SK-N-SH (cell line): ENCODE data around the gene CCDC195. TPM values are rescaled to one million over a fixed set of nuclear protein-coding genes. Genes with fewer than 3 reads are reported as not detected.

Experiments used
- CTCF ChIA-PET: fragments of 300-600, 350-600 bp; formaldehyde crosslinking; extraction: SDS; loops from one replicate; lab custom pipeline; 2021; lab: Yijun Ruan, JAX
- POLR2A ChIA-PET: fragments of 350-600 bp; sonication (Branson Sonifier 250); formaldehyde crosslinking; extraction: SDS; loops from one replicate; lab custom pipeline; 2020; ENCODE audit warnings: antibody characterized with exemption, inconsistent platforms; lab: Yijun Ruan, JAX
- DNase-seq: peaks from one replicate; pipeline ENCODE4 v3.0.0; 2012
- H2AFZ ChIP-seq: fragments of 200-600 bp; sonication (generic); 2 replicates; pipeline ENCODE4 v1.8.1; 2016; ENCODE audit warnings: antibody characterized with exemption, mild to moderate bottlenecking, low read depth
- H3F3A ChIP-seq: fragments of 200-600 bp; sonication (generic); replicated peaks from 2 replicates; pipeline ENCODE3; 2016; ENCODE audit warnings: antibody characterized with exemption, mild to moderate bottlenecking; ENCODE audit not compliant: insufficient read depth
- H3K27ac ChIP-seq, 2 experiments: fragments of 200-500 bp in 1 of 2; fragments of 200-600 bp in 1 of 2; sonication (Bioruptor generic) in 1 of 2; sonication (generic), shearing (Covaris generic) in 1 of 2; 2 replicates each; pipeline versions ENCODE4 v1.5.1 to v1.6.1; 2014 to 2016; ENCODE audit warnings: low read depth in 2 of 2, inconsistent platforms in 1 of 2, low read length in 1 of 2, mild to moderate bottlenecking in 1 of 2, mixed read lengths in 1 of 2
- H3K27me3 ChIP-seq: fragments of 200-600 bp; sonication (generic), shearing (Covaris generic); 2 replicates; pipeline ENCODE4 v1.6.1; 2016; ENCODE audit warnings: mixed run types; ENCODE audit not compliant: insufficient read depth
- H3K36me3 ChIP-seq, 2 experiments: fragments of 200-500 bp in 1 of 2; fragments of 200-600 bp in 1 of 2; sonication (Bioruptor generic) in 1 of 2; sonication (generic) in 1 of 2; replicated peaks in 1 of 2; 2 replicates each; pipeline versions ENCODE3 to v1.5.1; 2014 to 2016; ENCODE audit warnings: low read length in 1 of 2, mild to moderate bottlenecking in 1 of 2; ENCODE audit not compliant: insufficient read depth in 2 of 2, control insufficient read depth in 1 of 2
- H3K4me1 ChIP-seq, 2 experiments: fragments of 200-500 bp in 1 of 2; fragments of 200-600 bp in 1 of 2; sonication (Bioruptor generic) in 1 of 2; sonication (generic), shearing (Covaris generic) in 1 of 2; 2 replicates each; pipeline versions ENCODE4 v1.5.1 to v1.6.1; 2014 to 2016; ENCODE audit warnings: low read depth in 1 of 2, low read length in 1 of 2, mixed run types in 1 of 2; ENCODE audit not compliant: insufficient read depth in 2 of 2, control insufficient read depth in 1 of 2
- H3K4me2 ChIP-seq: fragments of 200-600 bp; sonication (generic), shearing (Covaris generic); 2 replicates; pipeline ENCODE4 v1.6.1; 2017; ENCODE audit warnings: mixed run types
- H3K4me3 ChIP-seq, 2 experiments: fragments of 200-500 bp in 1 of 2; fragments of 200-600 bp in 1 of 2; sonication (Bioruptor generic) in 1 of 2; sonication (generic), shearing (Covaris generic) in 1 of 2; 2 replicates each; pipeline versions ENCODE4 v1.5.1 to v1.8.1; 2014 to 2016; ENCODE audit warnings: low read depth in 2 of 2, inconsistent platforms in 1 of 2, low read length in 1 of 2, mild to moderate bottlenecking in 1 of 2, mixed read lengths in 1 of 2, moderate library complexity in 1 of 2
- H3K79me2 ChIP-seq: fragments of 200-600 bp; sonication (generic); 2 replicates; pipeline ENCODE4 v1.8.1; 2017; ENCODE audit warnings: mild to moderate bottlenecking; ENCODE audit not compliant: insufficient read depth
- H3K9ac ChIP-seq: fragments of 200-600 bp; sonication (generic); 2 replicates; pipeline ENCODE4 v1.6.1; 2017; ENCODE audit warnings: mixed run types
- H3K9me2 ChIP-seq: fragments of 200-600 bp; sonication (generic); 2 replicates; pipeline ENCODE4 v1.6.1; 2017; ENCODE audit warnings: mixed run types
- H3K9me3 ChIP-seq: fragments of 200-600 bp; sonication (generic); 2 replicates; pipeline ENCODE4 v1.6.1; 2017; ENCODE audit warnings: mixed run types, mild to moderate bottlenecking, moderate library complexity
- H4K20me1 ChIP-seq: fragments of 200-600 bp; sonication (generic); 2 replicates; pipeline ENCODE4 v1.6.1; 2017; ENCODE audit warnings: mild to moderate bottlenecking, mixed run types; ENCODE audit not compliant: insufficient read depth
- CTCF ChIP-seq: fragments of 200-600 bp; sonication (generic); IDR thresholded peaks from 2 replicates; pipeline ENCODE4 v1.6.1; 2017; ENCODE audit warnings: antibody characterized with exemption, mild to moderate bottlenecking, moderate library complexity
- EZH2phosphoT487 ChIP-seq: fragments of 200-600 bp; sonication (generic); IDR thresholded peaks from 2 replicates; pipeline ENCODE4 v1.6.1; 2017; ENCODE audit warnings: low read depth, mixed run types, mild to moderate bottlenecking, antibody characterized with exemption, moderate library complexity, borderline replicate concordance
- FOSL2 ChIP-seq: IDR thresholded peaks from 2 replicates; pipeline ENCODE4 v1.4.0; 2012; ENCODE audit warnings: low read depth, mild to moderate bottlenecking, moderate library complexity, borderline replicate concordance
- FOXM1 ChIP-seq: IDR thresholded peaks from 2 replicates; pipeline ENCODE4 v1.4.0; 2012; ENCODE audit warnings: low read depth, mild to moderate bottlenecking
- NFIC ChIP-seq: IDR thresholded peaks from 2 replicates; pipeline ENCODE4 v1.4.0; 2012; ENCODE audit warnings: borderline replicate concordance
- NRF1 ChIP-seq: IDR thresholded peaks from 2 replicates; pipeline ENCODE4 v1.6.1; 2012; ENCODE audit warnings: low read depth, mild to moderate bottlenecking, low read length
- RCOR1 ChIP-seq: fragments of 150-350 bp; IDR thresholded peaks from 2 replicates; pipeline ENCODE4 v1.6.1; 2017; ENCODE audit warnings: antibody characterized with exemption, low read length
- TAF1 ChIP-seq: IDR thresholded peaks from 2 replicates; pipeline ENCODE4 v1.6.1; 2012; ENCODE audit warnings: low read depth, mild to moderate bottlenecking, low read length, moderate library complexity, borderline replicate concordance
- WGBS: methylation state at CpG from one replicate; pipeline ENCODE4 v1.1.6; 2017; ENCODE audit warnings: low lambda C conversion rate; 5-methylcytosine and 5-hydroxymethylcytosine counted together
- polyA plus RNA-seq, 3 experiments: library from polyadenylated mRNA; depleted of rRNA; stranded (reverse); fragments of >200 nt; gene quantifications; 2 replicates each; pipeline ENCODE4 v1.2.3, GENCODE V29; 2012
- TF ChIP-seq, protein P1 (sequence below): fragments of 150-350 bp; IDR thresholded peaks from 2 replicates; pipeline ENCODE4 v1.6.1; 2017; ENCODE audit warnings: antibody characterized with exemption, low read length, low read depth, borderline replicate concordance
- TF ChIP-seq, protein P2 (sequence below): fragments of 150-350 bp; IDR thresholded peaks from 2 replicates; pipeline ENCODE4 v1.6.1; 2016; ENCODE audit warnings: mild to moderate bottlenecking, low read depth, low read length

The CCDC195 gene
- polyA plus RNA-seq, 1 of the 3 experiments (the other 2 are of a cell fraction): not detected

DNA sequence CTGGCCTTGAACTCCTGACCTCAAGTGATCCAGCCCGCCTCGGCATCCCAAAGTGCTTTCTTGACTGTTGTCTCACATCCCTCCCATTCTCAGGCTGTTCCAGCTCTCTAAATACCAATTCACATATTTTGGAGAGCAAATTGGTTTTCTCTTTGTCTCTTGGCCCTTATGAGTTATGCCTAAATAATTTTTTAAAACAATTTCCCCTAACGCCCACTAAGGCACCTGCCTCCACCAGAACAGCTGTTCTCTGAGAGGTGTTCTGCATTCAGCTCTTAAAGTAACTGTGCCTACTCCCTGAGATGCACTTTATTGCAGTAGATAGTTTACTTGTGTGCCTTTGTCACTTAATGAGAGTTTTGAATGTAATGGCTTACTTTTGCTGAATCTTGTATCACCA lies 6.9 kb downstream of the CCDC195 start:
- WGBS: 64% methylated on average over 3 of the region's 3 CpGs
- POLR2A ChIA-PET: no interaction called here

GRCh38 chr2:224694502-224694901 lies 21.7 kb downstream of the CCDC195 start:
- WGBS: 52% methylated on average over 3 of the region's 3 CpGs

More for the DNA sequence above, 6.9 kb downstream of the CCDC195 start:
- H3K4me3 ChIP-seq: no peak overlapping the region
- TF ChIP-seq RCOR1: no peak
- no peak for TF ChIP-seq FOSL2
- TF ChIP-seq NFIC: no peak
- no peak for TF ChIP-seq FOXM1
- TF ChIP-seq, protein P1, sequence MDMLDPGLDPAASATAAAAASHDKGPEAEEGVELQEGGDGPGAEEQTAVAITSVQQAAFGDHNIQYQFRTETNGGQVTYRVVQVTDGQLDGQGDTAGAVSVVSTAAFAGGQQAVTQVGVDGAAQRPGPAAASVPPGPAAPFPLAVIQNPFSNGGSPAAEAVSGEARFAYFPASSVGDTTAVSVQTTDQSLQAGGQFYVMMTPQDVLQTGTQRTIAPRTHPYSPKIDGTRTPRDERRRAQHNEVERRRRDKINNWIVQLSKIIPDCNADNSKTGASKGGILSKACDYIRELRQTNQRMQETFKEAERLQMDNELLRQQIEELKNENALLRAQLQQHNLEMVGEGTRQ: no peak
- TF ChIP-seq CTCF: no peak
- no peak for TF ChIP-seq NRF1
- TF ChIP-seq, all 33 proteins: peak for 0
- Histone ChIP-seq H3K27ac (no peak overlapping the region), H3K4me1 (peaks cover 0 to 5% of the 10 kb centered on the region in 2 experiments; a peak in 2 of 4 replicates), H3K4me2 (no peak overlapping the region), H3K36me3 (no peaks in the 10 kb centered on the region), H3F3A (no peaks in the 10 kb centered on the region), H2AFZ (no peak overlapping the region), H4K20me1 (no peaks in the 10 kb centered on the region), H3K9ac (no peak overlapping the region), H3K79me2 (no peaks in the 10 kb centered on the region), H3K27me3 (no peaks in the 10 kb centered on the region), H3K9me2 (no peaks in the 10 kb centered on the region), H3K9me3 (no peaks in the 10 kb centered on the region)
- no peak for DNase-seq
- CTCF ChIA-PET: no interaction called here

More at GRCh38 chr2:224694502-224694901, 21.7 kb downstream of the CCDC195 start:
- no peaks in the 10 kb centered on the region for H3K9me2 ChIP-seq
- ChIA-PET POLR2A (no interaction called here), CTCF (no interaction called here)
- H3K36me3 ChIP-seq: no peaks in the 10 kb centered on the region
- no peaks in the 10 kb centered on the region for H4K20me1 ChIP-seq
- H3K4me2 ChIP-seq: no peak overlapping the region
- no peaks in the 10 kb centered on the region for H3K4me1 ChIP-seq
- H3K4me3 ChIP-seq: no peak overlapping the region
- DNase-seq: no peak
- no peak overlapping the region for H2AFZ ChIP-seq
- no peak for TF ChIP-seq CTCF
- TF ChIP-seq, protein P2, sequence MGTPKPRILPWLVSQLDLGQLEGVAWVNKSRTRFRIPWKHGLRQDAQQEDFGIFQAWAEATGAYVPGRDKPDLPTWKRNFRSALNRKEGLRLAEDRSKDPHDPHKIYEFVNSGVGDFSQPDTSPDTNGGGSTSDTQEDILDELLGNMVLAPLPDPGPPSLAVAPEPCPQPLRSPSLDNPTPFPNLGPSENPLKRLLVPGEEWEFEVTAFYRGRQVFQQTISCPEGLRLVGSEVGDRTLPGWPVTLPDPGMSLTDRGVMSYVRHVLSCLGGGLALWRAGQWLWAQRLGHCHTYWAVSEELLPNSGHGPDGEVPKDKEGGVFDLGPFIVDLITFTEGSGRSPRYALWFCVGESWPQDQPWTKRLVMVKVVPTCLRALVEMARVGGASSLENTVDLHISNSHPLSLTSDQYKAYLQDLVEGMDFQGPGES: no peak
- TF ChIP-seq EZH2phosphoT487: no peak
- TF ChIP-seq TAF1: no peak
- no peak overlapping the region for H3K27ac ChIP-seq
- no peaks in the 10 kb centered on the region for H3K27me3 ChIP-seq
- H3K79me2 ChIP-seq: no peaks in the 10 kb centered on the region
- no peak overlapping the region for H3K9ac ChIP-seq
- no peaks in the 10 kb centered on the region for H3F3A ChIP-seq
- no peaks in the 10 kb centered on the region for H3K9me3 ChIP-seq
